Kidney glomerular epithelial cell (primary cell): ENCODE measurements around the gene NKX1-1.
"Not testable (repeated sequence)": the region's sequence is repeated elsewhere in the genome, so short reads cannot be mapped to it uniquely, and the experiment has no call there.

ENCODE experiments used
- DNase-seq: peaks from one replicate; lab custom pipeline; 2025; lab: John Stamatoyannopoulos, UW

Gene NKX1-1

DNA sequence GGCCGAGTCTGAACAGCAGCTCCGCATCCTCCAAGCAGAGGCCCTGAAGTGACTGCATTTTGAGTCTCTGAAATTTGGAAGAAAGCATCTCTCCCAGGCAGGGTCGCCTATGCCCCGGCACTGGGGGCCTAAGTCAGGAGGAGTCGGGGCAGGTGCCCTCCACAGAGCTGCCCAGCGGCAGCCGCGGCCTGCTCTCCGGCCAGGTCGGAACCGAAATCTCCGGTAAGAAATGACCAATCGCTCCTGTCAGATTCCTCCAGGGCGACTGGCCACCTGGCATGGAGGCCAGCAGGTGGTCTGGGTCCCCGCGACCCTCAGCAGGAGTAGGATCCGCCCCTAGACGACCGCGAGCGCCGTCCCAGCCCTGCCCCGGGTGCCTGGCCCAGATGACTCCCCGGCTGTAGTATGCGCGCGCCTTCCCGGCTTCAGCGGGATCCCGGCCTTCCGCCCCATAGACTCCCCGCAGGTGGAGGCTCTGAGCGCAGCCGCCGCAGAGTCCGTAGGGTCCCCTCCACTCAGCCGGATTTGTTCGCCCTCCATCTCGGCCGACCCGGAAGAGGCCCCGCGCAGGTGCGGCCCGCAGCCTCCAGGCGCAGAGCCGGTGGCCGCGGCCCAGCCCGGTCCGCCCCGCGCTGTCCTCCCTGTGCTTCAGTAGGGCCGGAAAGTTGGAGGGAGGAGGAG, 1.5 kb downstream of the NKX1-1 start:
- no peak for DNase-seq

DNA sequence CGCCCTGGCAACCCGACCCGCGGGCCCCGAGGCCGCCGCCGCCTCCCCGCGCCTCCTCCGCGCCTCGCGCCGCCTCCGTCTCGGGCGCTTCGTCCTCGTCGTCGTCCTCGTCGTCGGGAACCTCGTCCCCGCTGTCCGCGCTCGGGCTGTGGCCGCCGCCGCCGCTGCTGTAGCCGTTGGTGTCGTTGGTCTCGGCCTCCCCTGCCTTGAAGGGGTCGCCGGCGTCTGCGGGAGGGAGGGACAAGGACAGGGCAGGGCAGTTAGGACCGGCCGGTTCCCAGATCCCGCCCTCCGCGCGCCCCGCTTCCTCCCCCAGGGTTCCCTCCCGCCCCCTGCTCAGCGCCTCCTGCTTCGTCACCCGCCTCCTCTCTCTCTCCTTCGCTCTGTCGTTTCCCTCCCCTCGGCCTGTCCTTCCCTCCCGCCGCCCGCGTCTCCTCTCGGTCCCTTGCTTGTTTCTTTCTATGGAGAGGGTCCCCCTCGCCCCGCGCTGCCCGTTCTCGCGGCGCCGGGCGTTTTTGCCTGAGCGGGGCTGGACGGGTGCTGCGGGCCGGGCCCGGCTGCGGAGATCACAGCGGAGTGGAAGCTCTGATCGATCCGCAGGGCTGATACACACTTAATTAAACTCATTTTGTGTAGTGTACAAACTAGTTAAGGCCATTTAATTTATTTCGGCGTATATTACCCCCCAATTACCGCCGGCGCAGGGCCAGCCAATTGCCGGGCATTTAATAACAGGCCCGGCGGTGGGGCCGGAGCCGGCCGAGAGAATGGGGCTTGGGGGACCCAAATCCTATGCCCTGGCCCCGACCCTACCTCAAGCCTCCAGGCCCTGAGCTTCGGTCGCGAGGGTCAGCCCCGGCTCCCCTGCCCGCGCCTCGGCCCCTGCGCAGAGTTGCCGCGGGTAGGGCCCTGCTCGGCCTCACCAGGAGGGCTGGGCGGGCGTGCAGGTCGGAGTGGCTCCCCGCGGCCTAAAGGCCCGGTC, 2.4 kb downstream of the NKX1-1 start:
- DNase-seq = no peak

DNA sequence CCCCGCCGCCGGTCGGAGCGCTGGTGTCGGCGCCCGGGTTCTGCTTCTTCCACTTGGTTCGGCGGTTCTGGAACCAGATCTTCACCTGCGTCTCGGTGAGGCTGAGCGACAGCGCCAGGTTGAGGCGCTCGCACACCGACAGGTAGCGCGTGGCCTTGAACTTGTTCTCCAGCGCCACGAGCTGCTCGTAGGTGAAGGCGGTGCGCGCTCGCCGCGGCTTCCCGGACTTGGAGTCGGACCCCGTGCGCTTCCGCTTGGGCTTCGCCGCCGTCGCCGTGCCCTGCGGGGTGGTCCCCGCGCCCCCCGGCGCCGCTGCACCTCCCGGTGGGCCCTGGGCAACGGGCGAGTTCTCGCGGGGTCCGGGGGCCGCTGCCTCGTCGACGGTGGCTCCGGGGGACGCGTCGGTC, 3.1 kb downstream of the NKX1-1 start:
- DNase-seq = no peak

DNA sequence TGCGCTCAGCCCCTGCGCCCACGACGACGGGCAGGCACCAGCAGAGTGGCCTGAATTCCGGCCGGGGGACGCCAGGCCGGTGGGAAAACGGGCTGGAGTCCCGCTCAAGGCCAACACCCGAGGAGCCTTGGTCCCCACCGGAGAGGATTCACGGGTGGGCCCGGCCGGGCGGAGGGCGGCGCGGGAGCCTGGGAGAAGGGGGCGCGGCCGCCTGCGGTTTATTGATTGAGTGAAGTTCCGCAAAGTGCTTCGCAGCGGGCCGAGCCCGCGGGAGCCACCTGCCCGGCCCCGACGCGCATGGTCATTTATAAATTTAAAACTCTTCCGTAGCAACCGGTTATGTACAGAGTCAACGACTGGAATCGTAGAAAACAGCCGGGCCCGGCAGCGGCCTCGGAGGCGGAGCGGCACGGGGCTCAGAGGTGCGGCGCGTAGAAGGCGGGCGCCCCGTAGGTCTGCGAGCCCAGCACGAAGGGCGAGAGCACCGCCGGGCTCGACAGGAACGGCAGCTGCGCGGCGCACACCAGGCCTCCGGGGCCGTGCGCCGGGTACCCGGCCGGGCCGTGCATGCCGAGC, 3.6 kb downstream of the NKX1-1 start:
- DNase-seq = no peak

DNA sequence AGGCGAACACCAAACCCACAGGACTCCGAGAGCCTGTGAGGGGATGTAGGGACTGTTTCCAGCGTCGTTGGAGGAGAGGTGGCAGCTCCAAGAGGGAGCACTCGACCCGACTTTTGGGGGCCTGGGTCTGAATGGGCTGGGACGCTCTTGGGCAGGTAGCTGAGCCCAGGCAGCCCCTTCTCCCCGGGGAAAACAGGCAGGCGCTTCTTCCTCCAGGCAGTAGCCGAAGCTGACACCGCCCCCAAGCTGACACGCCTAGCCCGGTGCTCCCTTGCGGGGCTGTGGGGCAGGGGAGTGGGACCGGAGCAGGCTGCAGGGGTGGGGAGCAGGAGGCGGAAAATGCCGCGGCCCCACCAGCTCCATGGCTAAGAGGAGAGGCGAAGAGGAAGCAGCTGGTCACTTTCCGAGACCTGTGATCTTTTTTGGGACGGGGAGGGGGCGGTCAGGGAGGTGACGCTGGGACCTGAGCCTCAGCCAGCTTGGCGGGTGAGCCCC, 4.2 kb downstream of the NKX1-1 start:
- no peak for DNase-seq

DNA sequence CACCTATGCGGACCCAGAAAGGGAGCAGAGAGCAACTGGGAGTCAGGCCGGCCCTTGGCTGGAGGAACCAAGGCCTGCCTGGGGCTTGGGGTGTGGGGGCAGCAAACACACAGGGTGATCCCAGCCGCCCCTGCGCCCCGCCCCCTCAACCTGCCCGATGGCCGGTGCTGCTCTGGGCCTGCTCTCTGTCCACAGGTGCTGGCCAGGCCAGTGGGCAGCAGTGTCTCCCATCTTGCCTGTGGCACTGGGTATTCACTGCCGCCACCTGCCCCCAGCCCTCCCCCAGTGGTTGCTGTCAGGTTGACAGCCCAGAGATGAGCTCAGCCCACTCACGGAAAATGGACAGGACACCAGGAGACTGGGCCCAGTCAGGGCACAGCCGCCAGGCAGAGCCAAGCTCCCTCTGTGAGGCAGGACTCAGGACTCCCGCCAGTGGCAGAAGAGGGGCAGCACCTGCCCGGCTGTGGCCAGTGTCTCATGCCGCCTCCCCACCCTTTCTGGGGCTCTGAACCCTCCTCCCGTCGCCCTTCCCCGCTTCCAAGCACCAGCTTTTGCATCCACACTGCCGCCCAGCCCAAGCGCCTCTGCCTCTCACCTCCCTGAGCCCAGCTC, 4.7 kb downstream of the NKX1-1 start:
- DNase-seq = no peak

GRCh38 chr4:1400831-1401408, 5.3 kb downstream of the NKX1-1 start:
- no peak for DNase-seq

GRCh38 chr4:1400191-1400805, 5.9 kb downstream of the NKX1-1 start:
- no peak for DNase-seq

- no peak for DNase-seq
Measured at GRCh38 chr4:1399508-1400190, 6.6 kb downstream of the NKX1-1 start.

DNA sequence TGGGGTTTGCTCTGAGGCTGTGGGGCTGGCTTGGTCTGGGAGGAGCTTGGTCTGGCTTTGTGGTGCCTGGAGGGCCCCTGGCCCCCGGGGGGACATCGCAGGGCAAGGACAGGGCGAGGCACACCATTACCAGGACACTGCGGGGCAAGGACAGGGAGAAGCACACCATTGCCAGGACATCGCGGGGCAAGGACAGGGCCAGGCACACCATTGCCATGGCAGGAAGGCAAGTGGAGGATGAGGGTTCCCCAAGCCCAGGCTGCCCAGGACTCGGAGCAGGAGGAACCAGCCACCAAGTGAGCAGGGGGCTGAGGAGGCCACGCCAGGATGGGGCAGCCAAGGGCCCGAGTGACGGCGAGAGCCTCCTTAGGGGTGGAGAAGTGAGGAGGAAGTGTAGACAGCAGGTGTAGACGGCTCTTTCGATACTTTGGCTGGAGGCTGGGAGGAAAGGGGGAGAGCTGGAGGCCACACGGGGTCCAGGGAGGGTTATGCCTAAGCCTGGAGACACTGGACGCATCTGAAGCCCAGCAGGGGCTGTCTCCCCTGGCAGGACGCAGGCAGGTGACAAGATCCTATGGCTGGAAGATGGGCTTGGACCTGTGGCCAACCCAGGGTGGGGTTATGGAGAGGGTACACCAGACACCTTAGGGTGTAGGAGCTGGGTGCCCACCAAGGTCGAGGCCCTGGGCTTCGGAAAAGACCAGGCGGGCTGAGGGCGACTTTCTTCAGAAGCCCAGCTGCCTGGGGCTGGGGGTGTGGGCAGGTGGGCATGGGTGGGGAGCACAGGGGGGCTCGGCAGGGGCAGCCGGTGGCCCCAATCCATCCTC, 7.3 kb downstream of the NKX1-1 start:
- DNase-seq = no peak

DNA sequence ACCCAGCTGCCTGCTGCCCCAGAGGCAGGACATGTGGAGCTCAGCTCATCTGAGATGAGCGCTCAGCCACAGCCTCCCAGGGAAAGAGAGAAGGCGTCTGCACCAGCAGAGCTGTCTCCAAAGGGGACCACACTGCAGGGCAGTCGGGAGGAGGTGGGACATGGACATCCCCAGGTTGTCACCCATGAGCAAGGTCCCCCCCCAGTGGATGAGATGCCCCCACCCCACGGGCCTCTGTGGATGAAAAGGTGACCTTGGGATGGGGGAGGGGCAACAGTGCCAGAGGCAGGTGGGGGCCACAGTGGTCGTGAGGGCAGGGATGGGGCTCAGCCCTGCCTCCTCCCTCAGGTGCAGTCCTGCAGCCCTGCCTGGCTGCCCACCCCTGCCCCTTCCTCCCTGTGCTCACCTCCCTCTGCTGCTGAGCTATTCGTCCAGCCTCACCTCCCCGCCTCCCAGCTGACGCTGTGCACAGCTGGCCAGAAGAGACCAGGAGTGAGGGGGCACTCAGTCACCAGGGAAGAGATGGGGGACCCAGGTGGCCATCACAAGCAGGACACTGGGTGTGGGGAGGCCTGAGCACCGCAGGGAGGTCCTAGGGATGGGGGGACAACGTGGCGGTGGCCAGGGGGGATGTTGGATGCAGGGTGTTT, 9.3 kb downstream of the NKX1-1 start:
- no peak for DNase-seq

DNA sequence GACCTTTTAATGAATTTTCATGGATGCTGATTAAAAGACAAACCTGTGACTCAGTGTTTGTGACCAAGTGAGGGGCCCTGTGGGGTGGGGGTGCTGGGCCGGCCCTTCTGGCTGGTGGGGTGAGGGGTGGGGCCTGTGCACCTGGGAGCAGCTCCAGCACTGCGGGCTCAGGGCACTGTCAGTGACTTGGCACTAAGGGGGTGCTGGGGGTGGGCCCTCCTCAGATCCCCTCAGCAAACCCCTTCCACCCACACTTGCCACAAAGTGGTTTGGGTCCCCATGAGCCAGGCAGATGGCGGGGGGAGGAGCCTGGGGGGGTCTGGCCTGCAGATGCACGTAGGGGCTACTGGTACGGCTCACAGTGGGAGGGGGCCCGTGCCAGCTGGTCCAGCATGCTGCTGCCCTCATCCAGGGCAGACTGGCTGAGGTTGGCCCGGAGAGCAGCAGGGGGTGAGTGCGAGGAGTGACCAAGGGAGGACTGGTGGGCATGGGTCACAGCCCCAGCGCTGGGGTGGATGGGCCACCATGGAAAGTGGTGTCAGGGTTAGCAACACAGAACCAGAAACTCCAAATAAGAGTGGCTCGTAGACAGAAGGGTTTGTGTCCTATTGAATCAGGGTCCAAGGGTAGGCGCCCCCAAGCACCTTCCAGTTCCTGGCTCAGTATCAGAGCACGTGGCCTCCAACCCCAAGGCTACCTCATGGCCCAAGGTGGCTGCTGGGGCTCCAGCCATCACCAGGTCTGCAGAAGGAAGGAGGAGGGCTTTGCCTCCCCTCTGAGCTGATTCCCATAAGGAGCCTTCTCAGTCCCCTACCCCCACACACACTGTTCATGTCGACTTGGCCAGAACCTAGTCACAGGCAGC, 10.1 kb downstream of the NKX1-1 start:
- DNase-seq = no peak

DNA sequence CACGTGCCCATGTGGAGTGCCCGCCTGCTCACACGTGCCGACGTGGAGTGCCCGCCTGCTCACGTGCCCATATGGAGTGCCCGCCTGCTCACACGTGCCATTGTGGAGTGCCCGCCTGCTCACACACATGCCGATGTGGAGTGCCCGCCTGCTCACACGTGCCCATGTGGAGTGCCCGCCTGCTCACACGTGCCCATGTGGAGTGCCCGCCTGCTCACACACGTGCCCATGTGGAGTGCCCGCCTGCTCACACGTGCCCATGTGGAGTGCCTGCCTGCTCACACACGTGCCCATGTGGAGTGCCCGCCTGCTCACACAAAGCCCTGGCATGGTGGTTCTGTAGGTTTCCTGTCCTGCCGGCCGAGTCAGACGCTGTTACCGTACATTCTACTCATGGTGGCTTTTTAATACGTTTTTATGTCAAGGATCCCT, 10.8 kb downstream of the NKX1-1 start:
- DNase-seq = not testable (repeated sequence)

GRCh38 chr4:1394554-1395388, 11.5 kb downstream of the NKX1-1 start:
- not testable (repeated sequence) for DNase-seq

DNA sequence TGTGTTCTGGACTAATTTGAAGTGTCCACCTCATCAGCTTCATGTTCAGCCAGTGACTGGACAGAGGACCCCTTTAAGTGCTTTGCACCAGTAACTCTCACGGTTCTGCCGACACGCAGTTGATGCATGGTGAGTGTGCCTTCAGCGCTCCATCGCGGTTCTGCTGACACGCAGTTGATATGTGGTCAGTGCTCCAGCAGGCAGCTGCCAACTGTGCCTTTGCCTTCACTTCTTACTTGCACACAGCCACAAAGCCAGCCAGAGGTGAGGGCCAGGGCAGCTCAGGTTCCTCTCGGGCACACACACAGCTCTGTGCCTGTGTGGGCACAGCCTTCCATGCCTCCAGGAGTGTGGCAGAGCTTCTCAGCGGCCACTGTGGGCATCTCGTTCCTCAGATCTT, 12.4 kb downstream of the NKX1-1 start:
- no peak for DNase-seq

DNA sequence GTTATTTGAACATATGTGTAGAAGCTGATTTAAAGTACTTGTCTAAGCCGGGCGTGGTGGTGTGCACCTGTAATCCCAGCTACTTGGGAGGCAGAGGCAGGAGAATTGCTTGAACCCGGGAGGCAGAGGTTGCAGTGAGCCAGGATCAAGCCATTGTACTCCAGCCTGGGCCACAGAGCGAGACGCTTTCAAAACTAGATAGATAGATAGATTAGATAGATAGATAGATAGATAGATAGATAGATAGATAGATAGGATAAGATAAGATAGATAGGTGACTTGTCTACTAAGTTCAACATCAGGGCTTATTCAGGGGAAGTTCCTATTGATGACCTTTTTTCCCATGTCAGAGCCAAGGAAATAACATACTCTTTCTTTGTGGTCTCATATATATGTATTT, 12.9 kb downstream of the NKX1-1 start:
- not testable (repeated sequence) for DNase-seq
